Right lobe of liver (tissue), 4 donors: ENCODE data around the gene TPRA1.

Experiments
- POLR2A ChIP-seq: fragments of 450-650 bp; IDR thresholded peaks from one replicate; pipeline ENCODE4 v1.6.1; 2017; ENCODE audit warnings: antibody characterized with exemption, mild to moderate bottlenecking
- TF ChIP-seq, protein P1 (sequence below), 4 donors: fragments of 200-600 bp in 3 of 4; fragments of 450-650 bp in 1 of 4; IDR thresholded peaks; one replicate each; pipeline versions ENCODE4 v1.5.1 to v1.8.0; 2016 to 2022; ENCODE audit warnings: antibody characterized with exemption in 4 of 4, mild to moderate bottlenecking in 2 of 4
- donor health status: DM: no; HTN: no; CAD: no.
- donor health status: DM: no; HTN: no; CAD: no.
- donor health status: DM: no; HTN: yes; CAD: no.

DNA sequence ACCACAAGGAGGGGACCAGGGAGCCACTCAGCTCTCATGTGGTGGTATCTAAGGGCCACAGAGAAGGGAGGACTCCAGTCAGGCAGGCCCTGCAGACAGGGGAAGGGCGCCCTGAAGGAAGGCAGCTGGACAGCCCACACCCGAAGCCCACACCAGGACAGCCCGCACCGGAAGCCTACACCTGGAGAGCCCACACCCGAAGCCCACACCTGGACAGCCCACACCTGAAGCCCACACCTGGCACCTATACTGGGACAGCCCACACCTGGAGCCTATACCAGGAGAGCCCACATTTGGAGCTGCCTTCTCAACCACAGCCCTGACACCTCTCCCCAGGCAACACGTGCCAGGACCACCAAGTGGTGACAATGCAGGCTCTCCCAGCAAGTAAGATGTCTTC, 11.7 kb downstream of the TPRA1 start:
- TF ChIP-seq, protein P1, sequence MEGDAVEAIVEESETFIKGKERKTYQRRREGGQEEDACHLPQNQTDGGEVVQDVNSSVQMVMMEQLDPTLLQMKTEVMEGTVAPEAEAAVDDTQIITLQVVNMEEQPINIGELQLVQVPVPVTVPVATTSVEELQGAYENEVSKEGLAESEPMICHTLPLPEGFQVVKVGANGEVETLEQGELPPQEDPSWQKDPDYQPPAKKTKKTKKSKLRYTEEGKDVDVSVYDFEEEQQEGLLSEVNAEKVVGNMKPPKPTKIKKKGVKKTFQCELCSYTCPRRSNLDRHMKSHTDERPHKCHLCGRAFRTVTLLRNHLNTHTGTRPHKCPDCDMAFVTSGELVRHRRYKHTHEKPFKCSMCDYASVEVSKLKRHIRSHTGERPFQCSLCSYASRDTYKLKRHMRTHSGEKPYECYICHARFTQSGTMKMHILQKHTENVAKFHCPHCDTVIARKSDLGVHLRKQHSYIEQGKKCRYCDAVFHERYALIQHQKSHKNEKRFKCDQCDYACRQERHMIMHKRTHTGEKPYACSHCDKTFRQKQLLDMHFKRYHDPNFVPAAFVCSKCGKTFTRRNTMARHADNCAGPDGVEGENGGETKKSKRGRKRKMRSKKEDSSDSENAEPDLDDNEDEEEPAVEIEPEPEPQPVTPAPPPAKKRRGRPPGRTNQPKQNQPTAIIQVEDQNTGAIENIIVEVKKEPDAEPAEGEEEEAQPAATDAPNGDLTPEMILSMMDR (IDR thresholded peaks at IDR 0.05): no peak
- TF ChIP-seq POLR2A: no peak
